GM12878 (cell line): Measurements from ENCODE around the gene POU2AF1. TPM values are rescaled to one million over a fixed set of nuclear protein-coding genes. Genes with fewer than 3 reads are reported as not detected.

Experiments
- ATAC-seq: fragments of 200-7000 bp; cut with Tn5 transposase; 3 replicates; pipeline ENCODE4 v1.9.1; 2020; ENCODE audit warnings: mild to moderate bottlenecking, moderate library complexity
- BruUV-seq: library from RNA; stranded (reverse); fragments of 400-500 nt; replicated peaks from 2 replicates; lab custom pipeline; 2021; lab: Mats Ljungman, UMichigan
- CTCF ChIA-PET: fragments of 300-600 bp; sonication (Branson Sonifier 250); formaldehyde crosslinking; extraction: SDS; loops from one replicate; lab custom pipeline; 2021; ENCODE audit warnings: inconsistent platforms; lab: Yijun Ruan, JAX
- POLR2A ChIA-PET: fragments of 350-600 bp; formaldehyde crosslinking; extraction: SDS; loops from one replicate; lab custom pipeline; 2021; ENCODE audit warnings: inconsistent platforms; lab: Charles Lee
- RAD21 ChIA-PET: fragments of 300-600 bp; sonication (Branson Sonifier 250); formaldehyde crosslinking; loops from one replicate; lab custom pipeline; 2023; ENCODE audit warnings: antibody characterized with exemption; ENCODE audit not compliant: unreplicated experiment; lab: Charles Lee
- SMC1A ChIA-PET: fragments of 300-600 bp; sonication (Branson Sonifier 250); formaldehyde crosslinking; loops from one replicate; lab custom pipeline; 2023; ENCODE audit not compliant: unreplicated experiment, uncharacterized antibody; lab: Charles Lee
- DNase-seq: peaks from one replicate; pipeline ENCODE4 v3.0.0-alpha.2; 2011; ENCODE audit warnings: low read depth, low spot score
- FAIRE-seq: peaks from 3 replicates; lab custom pipeline; 2011; peaks lifted over from hg19 to GRCh38; lab: Jason Lieb, UNC
- H2AFZ ChIP-seq: 2 replicates; pipeline ENCODE4 v1.6.0; 2011; ENCODE audit warnings: low read depth, low read length, control low read depth; ENCODE audit not compliant: control insufficient read depth
- H3K27ac ChIP-seq: 2 replicates; pipeline ENCODE4 v1.5.1; 2011; ENCODE audit warnings: control low read depth; ENCODE audit not compliant: control insufficient read depth, insufficient read depth
- H3K27me3 ChIP-seq, 2 experiments: replicated peaks in 1 of 2; 2 replicates each; pipeline versions ENCODE4 v1.6.0 to v1.6.1; 2011; ENCODE audit warnings: low read length in 1 of 2; ENCODE audit not compliant: control insufficient read depth in 2 of 2, insufficient read depth in 2 of 2
- H3K36me3 ChIP-seq, 2 experiments: 2 replicates each; pipeline ENCODE4 v1.5.1; 2011; ENCODE audit warnings: low read length in 1 of 2; ENCODE audit not compliant: control insufficient read depth in 2 of 2, insufficient read depth in 2 of 2
- H3K4me1 ChIP-seq: 2 replicates; pipeline ENCODE4 v1.6.1; 2011; ENCODE audit warnings: mild to moderate bottlenecking, low read length, moderate library complexity, mixed read lengths; ENCODE audit not compliant: control insufficient read depth, insufficient read depth
- H3K4me2 ChIP-seq: 2 replicates; pipeline ENCODE4 v1.6.0; 2011; ENCODE audit warnings: control low read depth; ENCODE audit not compliant: control insufficient read depth, insufficient read depth
- H3K4me3 ChIP-seq: fragments of 200-600 bp; sonication (generic); 2 replicates; pipeline ENCODE4 v1.5.1; 2016
- H3K79me2 ChIP-seq: 2 replicates; pipeline ENCODE4 v1.6.0; 2011; ENCODE audit warnings: low read length; ENCODE audit not compliant: control insufficient read depth, insufficient read depth
- H3K9ac ChIP-seq: 2 replicates; pipeline ENCODE4 v1.8.0; 2011; ENCODE audit warnings: low read length, control low read depth, mixed read lengths; ENCODE audit not compliant: control insufficient read depth, insufficient read depth
- H3K9me3 ChIP-seq: replicated peaks from 3 replicates; pipeline ENCODE4 v1.5.1; 2011; ENCODE audit warnings: mild to moderate bottlenecking, low read length; ENCODE audit not compliant: control insufficient read depth, insufficient read depth
- H4K20me1 ChIP-seq: 2 replicates; pipeline ENCODE4 v1.6.0; 2011; ENCODE audit not compliant: control insufficient read depth, insufficient read depth
- CBX3 ChIP-seq: fragments of 200-600 bp; sonication (generic); IDR thresholded peaks from 2 replicates; pipeline ENCODE4 v1.6.1; 2016; ENCODE audit warnings: low read depth, borderline replicate concordance
- GATAD2B ChIP-seq: fragments of 450-650 bp; conservative IDR thresholded peaks from 2 replicates; pipeline ENCODE4 v1.6.1; 2017; ENCODE audit warnings: low read depth, mild to moderate bottlenecking, moderate library complexity
- JUNB ChIP-seq: IDR thresholded peaks from 2 replicates; pipeline ENCODE4 v1.6.1; 2016; ENCODE audit warnings: antibody characterized with exemption, mild to moderate bottlenecking
- KAT2A ChIP-seq: conservative IDR thresholded peaks from 2 replicates; pipeline ENCODE4 v1.6.1; 2011; ENCODE audit warnings: low read depth, low read length; ENCODE audit not compliant: control insufficient read depth
- MTA2 ChIP-seq: fragments of 450-650 bp; IDR thresholded peaks from 2 replicates; pipeline ENCODE4 v1.6.1; 2016; ENCODE audit warnings: low read depth, mild to moderate bottlenecking, moderate library complexity
- PAX5 ChIP-seq: IDR thresholded peaks from 2 replicates; pipeline ENCODE4 v1.6.1; 2011; ENCODE audit warnings: low read depth, low read length, borderline replicate concordance
- POLR2AphosphoS2 ChIP-seq: IDR thresholded peaks from 2 replicates; pipeline ENCODE4 v1.6.1; 2011; ENCODE audit warnings: low read depth, mild to moderate bottlenecking, low read length, improper control_type of control experiment, moderate library complexity
- RAD21 ChIP-seq: IDR thresholded peaks from 2 replicates; pipeline ENCODE4 v1.6.1; 2011; ENCODE audit warnings: mild to moderate bottlenecking, low read depth, low read length, moderate library complexity; ENCODE audit not compliant: insufficient read depth
- TAF1 ChIP-seq: IDR thresholded peaks from 2 replicates; pipeline ENCODE4 v1.6.1; 2011; ENCODE audit warnings: mild to moderate bottlenecking, low read depth, low read length, borderline replicate concordance
- TBL1XR1 ChIP-seq: IDR thresholded peaks from 2 replicates; pipeline ENCODE4 v1.6.1; 2012; ENCODE audit warnings: low read depth, low read length, improper control_type of control experiment
- ZNF24 ChIP-seq: fragments of 450-650 bp; IDR thresholded peaks from 2 replicates; pipeline ENCODE4 v1.6.1; 2017; ENCODE audit warnings: antibody characterized with exemption, mild to moderate bottlenecking
- WGBS: methylation state at CpG from one replicate; pipeline ENCODE4 v1.1.6; 2016; ENCODE audit warnings: low lambda C conversion rate; ENCODE audit not compliant: insufficient replicate concordance, insufficient coverage; ENCODE audit errors: missing lambda C conversion rate; 5-methylcytosine and 5-hydroxymethylcytosine counted together
- in situ Hi-C: fragments of 300-500 bp; cut with MboI; formaldehyde crosslinking; loops from 9 replicates; pipeline ENCODE4 v1.14.3; 2018; ENCODE audit warnings: mixed read lengths
- intact Hi-C: fragments of 100-400 bp; cut with micrococcal nuclease; formaldehyde crosslinking; loops from one replicate; pipeline ENCODE4 v1.14.2; 2022; ENCODE audit not compliant: unreplicated experiment
- polyA plus RNA-seq, 11 experiments: library from polyadenylated mRNA; depleted of rRNA in 4 of 11; unstranded in 6 of 11; stranded (reverse) in 5 of 11; fragments of >200 nt; fragmentation: Nextera tagmentation in 4 of 11; fragmentation: Illumina TruSeq in 1 of 11; extraction: Ambion mirVana in 4 of 11; extraction: Trizol in 1 of 11; gene quantifications; 1 replicate in 1 of 11; 2 replicates in 10 of 11; pipeline versions ENCODE4 v1.2.1 to v1.2.3, GENCODE V29; 2011 to 2016; ENCODE audit warnings: inconsistent platforms in 2 of 11, missing spikeins in 2 of 11, low read depth in 1 of 11
- total RNA-seq, 4 experiments: library from RNA; depleted of rRNA in 3 of 4; stranded (reverse); fragments of >200 nt in 3 of 4; fragmentation: Illumina TruSeq in 1 of 4; extraction: Trizol in 1 of 4; gene quantifications; 2 replicates each; pipeline versions ENCODE4 v1.2.1 to v1.2.3, GENCODE V29; 2013 to 2021
- TF ChIP-seq, protein P1 (sequence below): IDR thresholded peaks from 2 replicates; pipeline ENCODE4 v1.6.1; 2011; ENCODE audit warnings: mild to moderate bottlenecking, low read depth, low read length, moderate library complexity; ENCODE audit not compliant: insufficient replicate concordance
- TF ChIP-seq, protein P2 (sequence below): fragments of 450-650 bp; IDR thresholded peaks from 2 replicates; pipeline ENCODE4 v1.6.1; 2016; ENCODE audit warnings: mild to moderate bottlenecking, moderate library complexity, borderline replicate concordance
- TF ChIP-seq, protein P3 (sequence below): fragments of 450-650 bp; IDR thresholded peaks from 2 replicates; pipeline ENCODE4 v1.6.1; 2016; ENCODE audit warnings: mild to moderate bottlenecking
- TF ChIP-seq, protein P4 (sequence below): IDR thresholded peaks from 2 replicates; pipeline ENCODE4 v1.6.1; 2011; ENCODE audit warnings: low read depth, low read length, improper control_type of control experiment, borderline replicate concordance

POU2AF1 gene
- total and polyA plus RNA-seq, 10 of the 15 experiments (the other 5 are each of a cell fraction or from before 2014, with no cell fraction given) = 13.1 to 169 (median 75.5) TPM

DNA sequence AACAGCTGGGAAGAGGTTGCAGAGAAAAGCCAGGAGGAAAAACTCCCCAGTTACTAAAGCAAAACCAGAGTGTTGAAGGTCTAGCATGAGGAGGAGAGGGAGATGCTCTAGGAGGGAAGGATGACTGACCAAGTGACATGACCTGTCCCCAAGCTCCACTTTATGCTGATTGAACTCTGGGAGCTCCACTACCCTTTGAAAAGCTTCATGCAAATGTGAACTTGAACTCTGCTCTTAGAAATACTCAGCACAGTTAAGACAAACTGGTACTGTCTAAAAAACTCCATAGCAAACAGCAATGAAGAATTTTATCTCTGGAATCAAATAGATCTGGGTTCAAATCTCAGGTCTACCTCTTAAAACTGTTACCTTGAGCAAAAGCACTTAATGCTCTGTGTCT lies 14.5 kb upstream of the POU2AF1 start (continued):
- TF ChIP-seq, protein P1, sequence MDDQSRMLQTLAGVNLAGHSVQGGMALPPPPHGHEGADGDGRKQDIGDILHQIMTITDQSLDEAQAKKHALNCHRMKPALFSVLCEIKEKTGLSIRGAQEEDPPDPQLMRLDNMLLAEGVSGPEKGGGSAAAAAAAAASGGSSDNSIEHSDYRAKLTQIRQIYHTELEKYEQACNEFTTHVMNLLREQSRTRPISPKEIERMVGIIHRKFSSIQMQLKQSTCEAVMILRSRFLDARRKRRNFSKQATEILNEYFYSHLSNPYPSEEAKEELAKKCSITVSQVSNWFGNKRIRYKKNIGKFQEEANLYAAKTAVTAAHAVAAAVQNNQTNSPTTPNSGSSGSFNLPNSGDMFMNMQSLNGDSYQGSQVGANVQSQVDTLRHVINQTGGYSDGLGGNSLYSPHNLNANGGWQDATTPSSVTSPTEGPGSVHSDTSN = no peak
- TF ChIP-seq KAT2A (no peak), PAX5 (no peak), JUNB (no peak), ZNF24 (no peak), TBL1XR1 (no peak)
- TF ChIP-seq, protein P2, sequence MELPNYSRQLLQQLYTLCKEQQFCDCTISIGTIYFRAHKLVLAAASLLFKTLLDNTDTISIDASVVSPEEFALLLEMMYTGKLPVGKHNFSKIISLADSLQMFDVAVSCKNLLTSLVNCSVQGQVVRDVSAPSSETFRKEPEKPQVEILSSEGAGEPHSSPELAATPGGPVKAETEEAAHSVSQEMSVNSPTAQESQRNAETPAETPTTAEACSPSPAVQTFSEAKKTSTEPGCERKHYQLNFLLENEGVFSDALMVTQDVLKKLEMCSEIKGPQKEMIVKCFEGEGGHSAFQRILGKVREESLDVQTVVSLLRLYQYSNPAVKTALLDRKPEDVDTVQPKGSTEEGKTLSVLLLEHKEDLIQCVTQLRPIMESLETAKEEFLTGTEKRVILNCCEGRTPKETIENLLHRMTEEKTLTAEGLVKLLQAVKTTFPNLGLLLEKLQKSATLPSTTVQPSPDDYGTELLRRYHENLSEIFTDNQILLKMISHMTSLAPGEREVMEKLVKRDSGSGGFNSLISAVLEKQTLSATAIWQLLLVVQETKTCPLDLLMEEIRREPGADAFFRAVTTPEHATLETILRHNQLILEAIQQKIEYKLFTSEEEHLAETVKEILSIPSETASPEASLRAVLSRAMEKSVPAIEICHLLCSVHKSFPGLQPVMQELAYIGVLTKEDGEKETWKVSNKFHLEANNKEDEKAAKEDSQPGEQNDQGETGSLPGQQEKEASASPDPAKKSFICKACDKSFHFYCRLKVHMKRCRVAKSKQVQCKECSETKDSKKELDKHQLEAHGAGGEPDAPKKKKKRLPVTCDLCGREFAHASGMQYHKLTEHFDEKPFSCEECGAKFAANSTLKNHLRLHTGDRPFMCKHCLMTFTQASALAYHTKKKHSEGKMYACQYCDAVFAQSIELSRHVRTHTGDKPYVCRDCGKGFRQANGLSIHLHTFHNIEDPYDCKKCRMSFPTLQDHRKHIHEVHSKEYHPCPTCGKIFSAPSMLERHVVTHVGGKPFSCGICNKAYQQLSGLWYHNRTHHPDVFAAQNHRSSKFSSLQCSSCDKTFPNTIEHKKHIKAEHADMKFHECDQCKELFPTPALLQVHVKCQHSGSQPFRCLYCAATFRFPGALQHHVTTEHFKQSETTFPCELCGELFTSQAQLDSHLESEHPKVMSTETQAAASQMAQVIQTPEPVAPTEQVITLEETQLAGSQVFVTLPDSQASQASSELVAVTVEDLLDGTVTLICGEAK = no peak

DNA sequence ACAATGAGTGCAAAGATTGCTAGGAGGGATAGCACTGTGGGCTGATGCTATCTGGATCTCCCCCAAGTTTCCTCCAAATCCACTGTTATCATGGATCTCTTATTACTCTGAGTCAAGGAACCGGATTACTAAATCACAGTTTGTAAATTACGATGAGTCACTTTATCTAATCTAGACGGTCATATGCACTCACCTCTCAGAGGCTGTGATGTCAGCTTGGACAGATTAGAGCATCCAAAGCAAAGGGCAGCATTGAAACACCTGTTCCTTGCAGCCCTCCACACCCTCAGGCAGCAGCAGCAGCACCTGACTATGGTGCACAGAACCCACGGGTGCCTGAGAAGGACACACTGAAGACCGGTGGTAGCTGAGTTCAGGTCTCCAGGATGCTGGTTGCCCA lies 14.0 kb upstream of the POU2AF1 start:
- no peak for DNase-seq
- H3K36me3 ChIP-seq = no peaks in the 10 kb centered on the region
- H2AFZ ChIP-seq = no peak overlapping the region
- intact Hi-C loops = no loop called here
- ChIA-PET SMC1A (interaction anchor here (1.1 to 1.9 kb wide), 3 partner anchors 13 to 17 kb away, joined by 3 to 7 read pairs (median 6); no protein-coding TSS in a partner anchor), RAD21 (interaction anchor here (0.9 to 1.6 kb wide), 3 partner anchors 17 to 110 kb away, joined by 3 to 4 read pairs (median 4); no protein-coding TSS in a partner anchor), POLR2A (no interaction called here), CTCF (interaction anchor here (0.6 kb wide), 1 partner anchor 185 kb away, joined by 3 read pairs; no protein-coding TSS in a partner anchor)
- in situ Hi-C loops = no loop called here
- H3K9me3 ChIP-seq = no peaks in the 10 kb centered on the region
- H4K20me1 ChIP-seq = no peaks in the 10 kb centered on the region
- H3K27ac ChIP-seq = no peak overlapping the region
- H3K9ac ChIP-seq = no peak overlapping the region
- no peak for ATAC-seq
- H3K27me3 ChIP-seq = no peaks in the 10 kb centered on the region
- no peak for FAIRE-seq
- no TSS peak for BruUV-seq
- H3K4me1 ChIP-seq = peaks cover 38% of the 10 kb centered on the region
- WGBS = 97% methylated on average over 5 of the region's 5 CpGs
- no peaks in the 10 kb centered on the region for H3K79me2 ChIP-seq
- no peak overlapping the region for H3K4me2 ChIP-seq
- no peak overlapping the region for H3K4me3 ChIP-seq
- TF ChIP-seq, protein P3, sequence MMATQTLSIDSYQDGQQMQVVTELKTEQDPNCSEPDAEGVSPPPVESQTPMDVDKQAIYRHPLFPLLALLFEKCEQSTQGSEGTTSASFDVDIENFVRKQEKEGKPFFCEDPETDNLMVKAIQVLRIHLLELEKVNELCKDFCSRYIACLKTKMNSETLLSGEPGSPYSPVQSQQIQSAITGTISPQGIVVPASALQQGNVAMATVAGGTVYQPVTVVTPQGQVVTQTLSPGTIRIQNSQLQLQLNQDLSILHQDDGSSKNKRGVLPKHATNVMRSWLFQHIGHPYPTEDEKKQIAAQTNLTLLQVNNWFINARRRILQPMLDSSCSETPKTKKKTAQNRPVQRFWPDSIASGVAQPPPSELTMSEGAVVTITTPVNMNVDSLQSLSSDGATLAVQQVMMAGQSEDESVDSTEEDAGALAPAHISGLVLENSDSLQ = no peak
- TF ChIP-seq RAD21 (no peak), CBX3 (no peak), PAX5 (no peak), TAF1 (no peak), MTA2 (no peak), POLR2AphosphoS2 (no peak), GATAD2B (no peak)
- TF ChIP-seq, protein P4, sequence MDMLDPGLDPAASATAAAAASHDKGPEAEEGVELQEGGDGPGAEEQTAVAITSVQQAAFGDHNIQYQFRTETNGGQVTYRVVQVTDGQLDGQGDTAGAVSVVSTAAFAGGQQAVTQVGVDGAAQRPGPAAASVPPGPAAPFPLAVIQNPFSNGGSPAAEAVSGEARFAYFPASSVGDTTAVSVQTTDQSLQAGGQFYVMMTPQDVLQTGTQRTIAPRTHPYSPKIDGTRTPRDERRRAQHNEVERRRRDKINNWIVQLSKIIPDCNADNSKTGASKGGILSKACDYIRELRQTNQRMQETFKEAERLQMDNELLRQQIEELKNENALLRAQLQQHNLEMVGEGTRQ = no peak
